Measurements from ENCODE around the gene MARF1. TPM values are rescaled to one million over a fixed set of nuclear protein-coding genes. Genes with fewer than 3 reads are reported as not detected.

Gene MARF1
- total and polyA plus RNA-seq, 2 of the 8 experiments (the other 6 are each of a cell fraction or from before 2014, with no cell fraction given), result 5.6 to 31.4 TPM

DNA sequence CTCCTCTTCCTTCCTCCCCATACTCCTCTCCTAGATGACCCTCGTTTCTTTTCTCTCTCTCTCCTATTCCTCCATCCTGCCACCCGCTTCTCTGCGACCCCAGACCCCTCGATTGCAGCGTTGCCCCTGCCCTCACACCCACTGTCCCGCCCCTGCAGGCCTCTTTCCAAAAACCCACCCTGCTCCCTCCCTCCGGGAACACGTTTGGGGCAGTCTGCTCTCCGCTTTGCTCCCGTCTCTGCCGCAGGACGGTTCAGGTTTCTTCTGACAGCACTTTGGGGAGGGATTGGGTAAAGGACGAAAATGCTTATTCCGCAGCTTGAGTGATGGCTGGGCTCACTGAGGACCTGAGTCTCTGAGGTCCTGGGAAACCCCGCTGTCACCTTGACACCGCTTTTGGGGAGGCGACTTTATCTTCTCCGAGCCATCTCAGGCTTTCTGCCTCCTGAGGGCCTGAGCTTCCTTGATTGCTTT, 7.8 kb upstream of the MARF1 start (continued):
- TF ChIP-seq, protein P1, sequence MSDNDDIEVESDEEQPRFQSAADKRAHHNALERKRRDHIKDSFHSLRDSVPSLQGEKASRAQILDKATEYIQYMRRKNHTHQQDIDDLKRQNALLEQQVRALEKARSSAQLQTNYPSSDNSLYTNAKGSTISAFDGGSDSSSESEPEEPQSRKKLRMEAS (IDR thresholded peaks at IDR 0.05), result 0 out of 2 replicates have a peak, but pooled peaks have one; percentile 24
- TF ChIP-seq TAF1 (IDR thresholded peaks at IDR 0.05; ENCODE audit: low read depth, low read length) (no peak), SP2 (IDR thresholded peaks at IDR 0.05; ENCODE audit: low read length) (no peak), CHD2 (IDR thresholded peaks at IDR 0.05; ENCODE audit: low read length) (no peak), ZNF274 (IDR thresholded peaks at IDR 0.05; ENCODE audit: borderline replicate concordance, extremely low read depth, low read length) (no peak), FOSL1 (IDR thresholded peaks at IDR 0.05; ENCODE audit: insufficient read depth, low read depth, low read length) (no peak), E2F6 (IDR thresholded peaks at IDR 0.05) (no peak), EZH2 (IDR thresholded peaks at IDR 0.05; ENCODE audit: low read depth, low read length, severe bottlenecking) (no peak), POLR2AphosphoS5 (IDR thresholded peaks at IDR 0.05; ENCODE audit: low read depth, low read length) (no peak), TAF7 (optimal IDR thresholded peaks at IDR 0.05; ENCODE audit: borderline replicate concordance, low read depth, low read length) (peak; percentile 34), SRF (IDR thresholded peaks at IDR 0.05; ENCODE audit: low read depth, low read length) (no peak), JUN (IDR thresholded peaks at IDR 0.05; ENCODE audit: low read depth, low read length) (no peak), GABPA (IDR thresholded peaks at IDR 0.05; ENCODE audit: borderline replicate concordance, insufficient read depth, low read length) (no peak), EGR1 (IDR thresholded peaks at IDR 0.05; ENCODE audit: borderline replicate concordance, low read depth, low read length) (peak; percentile 46; the same call in 1 of the 2 replicates), POLR2A (IDR thresholded peaks at IDR 0.05; ENCODE audit: control extremely low read depth in 1 of 2, low read depth in 2 of 2, low read length in 2 of 2) (no peak), SP1 (IDR thresholded peaks at IDR 0.05; ENCODE audit: low read depth, low read length) (no peak), SIN3A (conservative IDR thresholded peaks at IDR 0.05 in 1 of 2, IDR thresholded peaks at IDR 0.05 in 1 of 2; ENCODE audit: low read depth in 1 of 2, low read length in 2 of 2) (peak in 1 of 2 experiments; percentile 67; a peak in 1 of 4 replicates)

All from H1 (cell line).